Measurements from ENCODE around the gene CCDC3. TPM values are rescaled to one million over a fixed set of nuclear protein-coding genes. Genes with fewer than 3 reads are reported as not detected.
A peak's percentile ranks its signal among the peaks of the same experiment; 100 is the strongest.

CCDC3 gene
- total RNA-seq, 1 donor from 2014 or later = 51.0 TPM

DNA sequence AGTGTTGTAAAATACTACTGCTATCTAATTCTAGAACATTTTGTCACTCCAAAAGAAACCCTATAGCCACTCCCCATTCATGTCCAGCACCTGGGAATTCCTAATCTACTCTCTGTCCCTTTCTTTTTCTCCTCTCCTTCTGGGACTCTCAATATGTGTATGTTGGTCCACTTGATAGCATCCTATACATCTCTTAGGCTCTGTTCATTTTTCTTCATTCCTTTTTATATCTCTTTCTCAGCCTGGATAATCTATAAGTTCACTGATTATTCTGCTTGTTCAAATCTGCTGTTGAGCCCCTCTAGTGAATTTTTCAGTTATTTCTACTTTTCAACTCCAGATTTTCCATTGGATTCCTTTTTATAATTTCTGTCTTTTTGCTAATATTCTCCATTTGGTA is 108.6 kb downstream of the CCDC3 start:
- no peak for DNase-seq (ENCODE audit: low read depth)

DNA sequence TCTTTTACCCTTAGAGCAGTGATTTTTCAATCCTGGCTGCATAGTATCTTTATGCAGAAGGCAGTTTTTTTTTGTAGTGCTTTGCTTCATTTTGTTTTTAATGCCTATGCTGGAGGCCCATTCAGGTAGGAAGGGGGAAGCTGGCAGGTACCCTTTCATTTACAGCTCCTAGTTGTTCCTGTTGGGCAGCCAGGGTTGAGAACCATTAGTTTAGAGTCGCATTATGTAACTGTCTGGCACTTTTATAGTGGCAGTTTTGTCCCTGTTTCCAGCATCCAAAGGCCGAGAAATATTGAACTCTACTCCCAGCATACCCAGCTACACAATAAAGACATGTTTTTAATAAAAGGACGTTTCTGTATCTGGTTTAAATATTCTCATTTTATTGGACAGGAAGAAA is 110.6 kb downstream of the CCDC3 start:
- DNase-seq (ENCODE audit: low read depth) = no peak

DNA sequence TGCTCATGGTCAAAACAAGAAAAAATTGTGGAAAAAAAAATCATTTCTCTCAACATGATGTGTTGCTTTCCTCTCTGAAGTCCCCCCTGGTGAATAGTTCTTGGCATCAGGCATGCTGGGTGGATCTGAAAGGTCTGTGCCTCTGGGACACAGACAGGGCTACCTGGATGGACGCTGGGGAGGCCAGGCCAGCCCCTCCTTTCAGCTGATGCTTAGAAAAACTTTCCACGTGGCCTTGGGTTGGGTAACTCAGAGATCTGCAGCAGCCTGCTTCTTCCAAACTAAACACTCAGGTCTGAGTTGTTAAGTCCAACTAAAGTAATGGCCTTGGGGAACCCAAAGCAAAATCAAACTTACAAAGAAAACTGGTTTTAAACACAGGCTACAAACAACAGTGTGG is 113.0 kb downstream of the CCDC3 start:
- no peak for DNase-seq (ENCODE audit: low read depth)

DNA sequence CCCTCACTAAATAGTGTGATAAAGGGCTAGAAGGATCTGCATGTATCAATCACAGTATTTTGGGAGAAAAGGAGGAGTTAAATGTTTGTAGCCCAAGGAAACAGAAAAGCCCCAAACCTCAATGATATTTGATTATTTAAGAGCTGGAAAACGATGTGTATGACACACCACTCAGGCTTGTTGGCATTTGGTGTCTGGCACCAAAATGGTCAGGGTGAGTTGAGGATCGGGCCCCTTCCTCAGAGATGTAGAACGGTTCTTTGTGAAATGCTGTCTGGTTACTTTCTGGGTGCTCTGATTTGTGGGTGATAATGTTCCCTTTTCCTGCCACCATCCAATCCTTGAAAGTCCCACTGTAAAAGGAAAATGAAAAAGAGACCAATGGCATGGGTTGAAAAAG is 113.7 kb downstream of the CCDC3 start:
- no peak for DNase-seq (ENCODE audit: low read depth)

DNA sequence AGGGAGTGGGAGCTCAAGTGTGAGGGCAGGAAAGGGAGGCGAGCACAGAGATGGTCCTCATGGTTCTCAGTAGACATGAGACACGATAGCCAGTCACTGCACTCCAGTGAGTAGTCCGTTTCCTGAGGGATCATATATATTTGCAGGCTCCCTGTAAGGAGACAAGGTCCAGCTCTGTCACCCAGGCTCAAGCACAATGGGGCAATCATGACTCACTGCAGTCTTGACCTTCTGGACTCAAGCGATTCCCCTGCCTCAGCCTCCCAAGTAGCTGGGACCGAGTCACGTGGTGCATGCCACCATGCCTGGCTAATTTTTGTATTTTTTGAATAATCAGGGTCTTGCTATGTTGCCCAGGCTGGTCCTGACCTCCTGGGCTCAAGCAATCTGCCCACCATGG is 116.7 kb downstream of the CCDC3 start:
- no peak for DNase-seq (ENCODE audit: low read depth)

DNA sequence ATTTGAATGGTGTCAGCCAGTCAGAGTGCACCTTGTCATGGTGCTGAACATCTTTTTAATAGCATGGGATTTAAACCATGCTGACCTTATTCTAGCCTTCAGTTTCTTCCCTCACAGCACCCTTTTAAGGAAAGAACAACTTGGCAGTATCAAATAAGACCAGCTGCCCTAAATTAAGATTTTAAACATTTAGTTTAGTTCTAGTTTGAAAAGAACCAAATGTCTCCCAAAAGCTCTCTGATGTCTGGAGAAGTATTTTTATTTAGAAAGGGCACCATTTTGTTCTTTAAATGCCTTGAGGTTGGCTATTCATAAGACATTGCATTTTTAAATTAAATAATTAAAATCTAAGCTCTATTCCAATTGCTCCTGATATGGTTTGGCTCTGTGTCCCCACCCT is 121.1 kb downstream of the CCDC3 start:
- no peak for DNase-seq (ENCODE audit: low read depth)

DNA sequence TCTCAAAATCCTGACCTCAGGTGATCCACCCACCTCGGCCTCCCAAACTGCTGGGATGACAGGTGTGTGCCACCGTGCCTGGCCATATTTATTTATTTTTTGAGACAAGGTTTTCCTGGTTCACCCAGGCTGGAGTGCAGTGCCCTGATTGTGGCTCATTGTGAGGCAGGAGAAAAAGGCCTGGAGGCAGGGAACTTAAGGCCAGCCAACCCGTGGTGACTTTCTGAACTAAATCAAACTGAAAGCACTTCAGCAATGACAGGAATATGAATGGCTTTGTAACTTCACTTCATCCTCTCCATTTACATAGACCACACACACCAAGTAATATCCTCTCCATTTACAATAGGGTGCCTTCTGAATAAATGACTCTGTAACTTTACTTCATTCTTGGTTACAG is 124.4 kb downstream of the CCDC3 start:
- DNase-seq (ENCODE audit: low read depth) = no peak

DNA sequence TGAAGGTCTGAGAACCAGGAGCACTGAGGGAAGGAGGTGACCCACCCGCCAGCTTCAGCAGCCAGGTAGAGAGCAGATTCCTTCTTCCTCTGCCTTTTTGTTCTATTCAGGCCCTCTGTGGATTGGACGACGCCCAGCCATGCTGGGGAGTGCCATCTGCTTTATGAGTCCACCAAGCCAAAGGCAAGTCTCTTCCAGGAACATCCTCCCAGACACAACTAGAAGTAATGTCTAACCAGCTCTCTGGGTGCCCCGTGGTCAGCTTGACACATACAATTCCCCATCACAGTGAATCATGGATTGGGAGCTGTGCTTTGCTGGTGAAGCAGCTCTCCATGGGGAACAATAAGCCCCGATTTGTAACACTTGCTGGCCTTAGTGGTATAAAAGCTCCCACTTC is 125.2 kb downstream of the CCDC3 start:
- no peak for DNase-seq (ENCODE audit: low read depth)

DNA sequence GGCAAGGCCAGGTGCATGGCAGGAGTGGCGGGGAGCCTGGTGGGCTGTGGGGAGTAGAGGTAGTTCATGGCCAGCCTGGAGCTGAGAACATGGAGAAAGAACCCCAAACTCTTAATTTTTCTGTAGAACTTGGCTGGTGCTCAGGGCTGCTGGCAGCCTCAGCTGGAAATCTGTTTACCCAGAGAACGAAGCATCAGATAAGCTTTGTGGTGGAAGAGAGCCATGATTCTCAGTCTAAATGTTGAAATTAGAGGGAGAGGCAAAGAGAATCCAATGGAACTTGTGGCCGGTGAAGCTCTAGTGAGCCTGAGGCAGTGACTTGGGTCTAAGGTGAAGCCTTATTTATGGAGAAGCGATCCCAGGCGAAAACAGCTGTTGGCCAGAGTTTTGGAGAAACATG is 126.4 kb downstream of the CCDC3 start:
- DNase-seq (ENCODE audit: low read depth) = no peak

DNA sequence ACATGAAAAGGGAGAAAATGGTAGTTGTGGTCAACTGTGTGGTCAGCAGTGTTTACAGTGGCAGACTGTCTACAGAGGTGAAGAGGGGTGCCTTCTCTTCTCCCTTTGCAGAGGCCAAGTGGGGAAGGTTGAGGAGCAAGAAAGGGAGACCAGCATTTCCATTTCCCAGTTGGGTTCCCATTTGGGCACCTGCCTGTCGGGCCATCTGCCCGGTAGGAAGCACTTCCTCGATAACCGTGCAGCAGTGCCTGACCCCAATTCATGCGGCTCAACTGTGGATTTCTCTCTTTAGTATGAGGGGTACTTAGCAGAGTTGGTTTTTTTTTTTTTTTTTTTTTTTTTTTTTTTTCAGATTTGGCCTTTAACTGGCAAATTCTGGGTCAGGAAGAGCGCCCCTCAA is 127.0 kb downstream of the CCDC3 start:
- no peak for DNase-seq (ENCODE audit: low read depth)

DNA sequence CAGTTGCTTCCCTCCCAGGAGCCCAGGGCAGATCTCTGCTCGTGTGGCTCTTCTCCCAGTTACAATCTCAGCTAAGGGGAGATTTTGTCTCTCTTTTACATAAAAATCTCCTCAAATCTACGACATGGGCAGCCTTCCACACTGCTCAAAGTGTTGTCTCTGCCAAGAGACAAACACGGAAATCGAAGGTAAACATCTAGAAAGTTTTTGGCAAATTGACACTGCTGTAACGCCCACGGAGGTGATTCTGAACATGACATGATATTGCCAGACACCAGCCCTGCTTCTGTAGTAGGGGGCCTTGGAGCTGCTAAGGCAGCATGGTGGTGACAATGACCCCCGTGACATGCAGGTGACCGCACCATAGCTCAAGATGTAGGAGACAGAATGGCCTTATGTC is 128.3 kb downstream of the CCDC3 start:
- DNase-seq (ENCODE audit: low read depth) = no peak

DNA sequence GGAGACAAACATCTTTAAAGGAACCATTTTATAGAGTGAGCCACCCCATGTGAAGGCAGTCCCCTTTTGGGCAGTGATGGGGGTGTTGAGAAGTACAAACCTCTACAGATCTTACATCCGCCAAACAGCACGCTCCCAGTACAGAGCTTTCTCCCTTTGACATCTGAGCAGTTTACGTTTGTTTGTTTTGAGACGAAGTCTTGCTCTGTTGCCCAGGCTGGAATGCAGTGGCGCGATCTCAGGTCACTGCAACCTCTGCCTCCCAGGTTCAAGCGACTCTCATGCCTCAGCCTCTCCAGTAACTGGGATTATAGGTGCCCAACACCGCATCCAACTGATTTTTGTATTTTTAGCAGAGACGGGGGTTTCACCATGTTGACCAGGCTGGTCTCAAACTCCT is 128.9 kb downstream of the CCDC3 start:
- DNase-seq (ENCODE audit: low read depth) = no peak

DNA sequence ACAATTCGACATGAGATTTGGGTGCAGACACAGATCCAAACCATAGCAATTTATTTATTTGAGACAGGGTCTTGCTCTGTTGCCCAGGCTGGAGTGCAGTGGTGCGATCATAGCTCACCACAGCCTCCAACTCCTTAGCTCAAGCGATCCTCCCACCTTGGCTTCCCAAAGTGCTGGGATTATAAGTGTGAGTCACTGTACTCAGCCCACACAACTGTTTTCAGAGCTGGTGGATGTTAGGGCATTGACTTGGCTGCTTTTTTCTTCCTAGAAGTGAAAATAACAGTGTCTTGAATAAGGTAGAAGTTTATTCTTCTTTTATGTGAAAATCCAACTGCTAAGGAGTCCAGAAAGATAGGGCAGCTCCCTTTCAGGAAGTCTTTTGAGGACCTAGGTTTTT is 132.1 kb downstream of the CCDC3 start:
- DNase-seq (ENCODE audit: low read depth) = no peak

DNA sequence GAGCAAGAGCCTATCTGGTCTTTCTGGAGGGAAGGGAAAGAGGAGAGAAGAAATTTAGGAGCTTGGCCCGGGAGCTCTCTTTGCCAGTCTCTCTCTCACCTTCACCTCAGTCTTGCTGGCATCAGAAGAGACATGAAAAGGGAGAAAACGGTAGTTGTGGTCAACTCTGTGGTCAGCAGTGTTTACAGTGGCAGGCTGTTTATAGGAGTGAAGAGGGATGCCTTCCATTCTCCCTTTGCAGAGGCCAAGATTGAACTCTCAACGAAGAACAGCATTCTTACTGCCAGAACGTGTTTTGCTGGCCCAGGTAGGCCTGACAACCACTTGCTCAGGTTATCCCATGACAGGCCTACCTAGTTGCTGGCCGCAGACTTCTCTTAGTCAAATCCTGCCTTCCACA is 133.3 kb downstream of the CCDC3 start:
- no peak for DNase-seq (ENCODE audit: low read depth)

DNA sequence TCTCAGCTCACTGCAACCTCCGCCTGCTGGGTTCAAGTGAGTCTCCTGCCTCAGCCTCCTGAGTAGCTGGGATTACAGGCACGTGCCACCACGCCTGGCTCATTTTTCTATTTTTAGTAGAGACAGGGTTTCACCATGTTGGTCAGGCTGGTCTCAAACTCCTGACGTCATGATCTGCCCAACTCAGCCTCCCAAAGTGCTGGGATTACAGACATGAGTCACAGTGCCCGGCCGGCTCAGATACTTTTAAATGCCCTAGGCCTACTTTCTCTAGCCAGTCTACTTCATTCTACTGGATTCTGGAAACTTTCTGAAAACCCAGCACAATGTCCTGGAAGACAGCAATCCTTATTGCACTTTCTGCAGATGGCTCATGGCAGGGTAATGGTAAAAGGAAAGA is 136.0 kb downstream of the CCDC3 start:
- DNase-seq (ENCODE audit: low read depth) = peak; percentile 11

DNA sequence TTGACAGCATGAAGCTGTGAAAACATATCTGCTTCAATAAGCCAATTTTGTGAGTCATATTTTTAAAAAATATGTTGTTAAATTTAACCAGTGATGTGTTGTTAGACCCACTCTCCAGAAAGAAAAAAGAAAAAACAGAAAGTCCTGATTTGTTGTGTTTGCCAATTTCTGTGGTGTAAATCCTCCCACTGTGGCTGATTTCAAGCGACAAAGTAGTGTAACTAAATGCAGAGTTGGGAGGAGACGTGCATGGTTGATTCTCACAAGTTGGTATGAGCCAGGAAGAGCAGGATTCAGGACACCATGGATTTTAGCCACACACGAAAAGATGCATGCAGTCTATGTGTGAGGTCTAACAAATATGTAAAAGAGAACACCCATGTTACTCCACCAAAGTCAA is 139.1 kb downstream of the CCDC3 start:
- no peak for DNase-seq (ENCODE audit: low read depth)

DNA sequence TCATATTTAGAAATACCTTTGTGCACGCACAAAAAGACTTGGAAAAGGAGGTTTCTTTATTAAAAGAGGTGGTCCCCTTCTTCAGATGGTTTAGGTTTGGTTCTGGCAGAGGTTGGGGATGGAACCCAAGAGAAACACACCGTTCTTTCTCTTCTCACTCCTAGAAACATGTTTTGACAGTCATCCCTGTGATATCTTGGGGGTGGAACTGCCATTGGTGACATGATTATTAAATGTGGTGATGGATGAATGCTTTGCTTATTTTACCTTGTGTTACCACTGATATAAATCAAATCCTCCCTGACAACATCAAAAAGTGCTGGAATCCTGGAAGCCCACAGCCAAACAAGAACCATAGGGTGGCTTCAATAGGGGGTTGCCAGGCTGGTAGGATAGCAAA is 146.5 kb downstream of the CCDC3 start:
- no peak for DNase-seq (ENCODE audit: low read depth)

DNA sequence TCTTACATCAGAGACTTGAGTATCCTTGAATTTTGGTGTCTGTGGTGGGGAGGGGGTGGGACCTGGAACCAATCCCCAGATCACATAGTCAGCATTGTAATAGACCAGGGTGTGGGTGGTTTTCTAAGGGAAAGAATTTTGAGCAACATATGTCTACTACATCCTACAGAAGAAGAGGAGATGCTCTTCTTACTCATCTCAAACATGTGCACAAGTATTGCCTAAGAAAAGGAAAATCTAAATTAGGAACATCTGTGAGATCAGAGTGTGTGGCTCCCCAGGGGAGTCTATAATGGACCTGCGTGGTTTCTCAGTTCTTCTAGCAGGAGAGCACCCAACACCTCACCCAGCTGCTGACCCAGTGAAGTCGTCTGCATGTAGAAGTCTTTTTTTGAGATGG is 148.8 kb downstream of the CCDC3 start:
- DNase-seq (ENCODE audit: low read depth) = no peak

DNA sequence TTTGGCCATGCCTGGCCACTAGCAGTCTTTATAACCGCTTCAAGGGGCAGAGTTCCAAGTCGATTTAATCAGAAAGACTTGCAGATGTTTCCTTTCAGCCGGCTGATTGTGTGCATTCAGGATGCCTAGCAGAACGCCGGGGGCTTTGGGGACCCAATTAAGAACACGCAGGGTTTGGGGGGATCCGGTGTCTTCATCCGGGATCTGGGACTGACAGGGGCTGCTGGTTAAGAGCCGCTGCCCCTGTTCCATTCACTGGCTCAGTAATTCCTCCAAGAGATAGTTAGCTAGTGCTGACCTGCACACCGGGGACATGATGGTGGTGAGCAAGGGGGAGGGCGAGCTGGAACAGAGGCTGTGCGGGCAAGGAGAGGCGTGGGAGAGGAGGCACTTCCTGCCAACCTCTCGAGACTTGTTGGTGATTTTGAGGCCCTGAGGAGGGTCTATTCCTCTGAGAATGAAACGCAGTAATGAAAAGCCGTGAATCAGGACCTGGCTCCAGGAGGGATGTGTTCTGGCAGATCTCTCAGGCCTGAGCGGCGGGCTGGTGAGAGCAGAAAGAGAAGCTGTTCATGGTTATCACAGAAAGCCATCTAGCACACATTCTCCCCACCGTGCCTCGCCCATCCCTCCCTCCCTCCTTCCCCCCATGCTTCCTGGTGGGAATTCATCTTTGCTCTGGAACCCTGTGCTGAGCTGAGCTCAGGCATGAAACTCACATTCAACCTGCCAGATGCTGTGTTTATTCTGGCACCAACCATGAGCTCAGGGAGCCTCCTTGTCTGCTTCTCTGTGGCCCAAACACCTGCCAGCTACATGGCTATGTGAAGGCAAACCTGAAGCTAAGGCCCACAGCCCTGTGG is 152.0 kb downstream of the CCDC3 start:
- no peak for DNase-seq (ENCODE audit: low read depth)

DNA sequence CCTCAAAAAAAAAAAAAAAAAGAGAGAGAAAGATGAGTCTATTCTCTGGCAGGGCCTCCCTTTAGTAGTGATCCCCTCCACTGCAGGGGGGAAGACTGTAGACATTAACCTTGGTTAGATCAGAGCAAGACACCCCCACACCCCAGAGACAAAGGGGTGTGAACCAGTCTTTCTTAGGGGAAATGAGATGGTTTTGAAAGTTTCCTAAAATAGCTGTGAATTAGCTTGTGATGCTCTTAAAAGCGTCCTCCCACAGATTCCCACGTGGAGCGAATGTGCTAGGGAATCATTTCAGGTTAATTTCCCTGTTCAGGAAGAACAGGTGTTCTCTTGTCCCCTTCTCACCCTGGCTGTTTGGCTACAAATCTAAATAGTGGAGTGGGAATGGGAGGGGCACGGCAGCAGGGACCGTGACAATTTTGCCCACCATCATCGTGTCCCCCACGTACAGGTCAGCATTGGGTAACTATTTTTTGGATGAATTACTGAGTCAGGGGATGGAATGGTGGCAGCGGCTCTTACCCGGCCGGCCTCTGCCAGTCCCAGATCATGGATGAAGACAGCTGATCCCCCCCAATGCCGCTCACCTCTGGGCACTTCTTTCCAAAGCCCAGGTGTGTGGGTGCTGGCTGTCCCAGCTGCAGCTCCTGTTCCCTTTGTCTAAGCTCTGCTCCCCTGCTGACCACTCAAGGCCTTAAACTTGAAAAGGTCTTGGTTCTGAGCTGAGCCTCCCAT is 152.9 kb downstream of the CCDC3 start:
- no peak for DNase-seq (ENCODE audit: low read depth)

DNA sequence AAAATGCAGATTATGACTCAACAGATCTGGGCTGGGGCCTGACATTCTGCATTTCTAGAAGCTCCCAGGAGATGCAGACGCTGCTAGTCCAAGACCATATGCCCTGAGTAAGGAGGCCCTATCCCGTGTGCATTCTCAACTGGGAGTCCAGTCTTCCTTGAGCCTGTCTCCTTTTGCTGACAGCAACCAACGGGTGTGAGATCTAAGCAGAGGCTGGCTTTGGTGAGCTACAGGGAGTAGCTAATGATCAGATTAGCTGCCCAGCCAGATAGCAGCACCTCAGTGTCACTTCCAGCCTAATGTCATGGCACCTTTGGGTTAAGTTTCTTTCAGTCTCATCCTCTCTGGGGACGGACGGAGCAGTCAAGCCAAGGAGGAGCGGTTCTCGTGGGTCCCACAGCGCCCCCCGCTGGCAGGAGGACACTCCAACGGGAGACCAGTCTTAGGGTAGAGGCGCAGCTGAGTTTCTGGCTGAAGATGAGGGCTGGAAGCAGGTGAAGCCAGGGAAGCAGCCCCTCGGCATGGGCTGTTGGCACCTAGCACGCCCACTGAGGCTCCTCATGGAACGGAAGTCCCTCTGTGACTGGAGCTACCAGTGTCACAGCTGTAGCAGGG is 154.0 kb downstream of the CCDC3 start:
- DNase-seq (ENCODE audit: low read depth) = no peak

DNA sequence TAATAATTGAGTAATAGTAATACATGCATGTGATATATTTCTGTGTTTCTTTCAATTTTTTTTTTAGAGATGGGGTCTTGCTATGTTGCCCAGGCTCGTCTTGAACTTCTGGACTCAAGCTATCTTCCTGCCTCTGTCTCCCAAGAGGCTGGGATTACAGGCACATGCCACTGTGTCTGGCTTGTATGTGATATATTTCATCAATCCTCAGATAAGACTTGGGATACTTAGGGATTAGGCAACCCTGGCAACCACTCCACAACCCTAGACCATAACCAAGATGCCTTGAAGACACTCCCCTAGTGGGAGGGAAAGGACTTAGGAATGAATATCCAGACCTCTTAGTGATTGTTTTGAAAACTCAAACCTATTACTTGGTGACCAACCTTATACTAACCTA is 154.8 kb downstream of the CCDC3 start:
- DNase-seq (ENCODE audit: low read depth) = no peak
